ENCODE measurements around the gene NDUFAF2. TPM values are rescaled to one million over a fixed set of nuclear protein-coding genes. Genes with fewer than 3 reads are reported as not detected.

The NDUFAF2 gene
- polyA plus RNA-seq, 1 of the 3 experiments (the other 2 are of a cell fraction) = 33.4 TPM

- CTCF ChIA-PET = no interaction called here
- Histone ChIP-seq H2AFZ (ENCODE audit: low read depth) (no peak overlapping the region), H3K9me2 (no peaks in the 10 kb centered on the region), H3K4me1 (ENCODE audit: control insufficient read depth in 1 of 2, insufficient read depth in 2 of 2, low read depth in 1 of 2, low read length in 1 of 2) (peaks cover 0 to 10% of the 10 kb centered on the region in 2 experiments; a peak in 3 of 4 replicates), H4K20me1 (ENCODE audit: insufficient read depth) (no peaks in the 10 kb centered on the region), H3K4me3 (ENCODE audit: low read depth in 2 of 2, low read length in 1 of 2) (no peak overlapping the region), H3K27ac (ENCODE audit: low read depth in 2 of 2, low read length in 1 of 2) (no peak overlapping the region), H3K27me3 (ENCODE audit: insufficient read depth) (no peaks in the 10 kb centered on the region), H3K36me3 (replicated peaks in 1 of 2; ENCODE audit: control insufficient read depth in 1 of 2, insufficient read depth in 2 of 2, low read length in 1 of 2) (no peaks in the 10 kb centered on the region), H3F3A (replicated peaks; ENCODE audit: insufficient read depth) (no peaks in the 10 kb centered on the region), H3K9ac (no peak overlapping the region), H3K9me3 (no peaks in the 10 kb centered on the region), H3K79me2 (ENCODE audit: insufficient read depth) (peaks cover 74% of the 10 kb centered on the region), H3K4me2 (no peak overlapping the region)
- 96% methylated on average over 1 of the region's 1 CpG for WGBS (ENCODE audit: low lambda C conversion rate)
- DNase-seq = no peak
- POLR2A ChIA-PET = no interaction called here
- no peak for TF ChIP-seq USF2 (IDR thresholded peaks at IDR 0.05; ENCODE audit: borderline replicate concordance, low read depth, low read length)
- TF ChIP-seq EP300 (IDR thresholded peaks at IDR 0.05; ENCODE audit: borderline replicate concordance in 1 of 2, low read depth in 1 of 2, low read length in 1 of 2) = no peak
- TF ChIP-seq USF1 (IDR thresholded peaks at IDR 0.05; ENCODE audit: borderline replicate concordance, low read depth) = no peak
- TF ChIP-seq FOXM1 (IDR thresholded peaks at IDR 0.05; ENCODE audit: low read depth) = no peak
- no peak for TF ChIP-seq TAF1 (IDR thresholded peaks at IDR 0.05; ENCODE audit: borderline replicate concordance, low read depth, low read length)
- no peak for TF ChIP-seq RXRA (IDR thresholded peaks at IDR 0.05; ENCODE audit: borderline replicate concordance, low read depth)
- no peak for TF ChIP-seq TCF12 (IDR thresholded peaks at IDR 0.05)
- TF ChIP-seq MAX (IDR thresholded peaks at IDR 0.05; ENCODE audit: low read depth) = no peak
- TF ChIP-seq MXI1 (IDR thresholded peaks at IDR 0.05; ENCODE audit: low read depth, low read length) = no peak
- TF ChIP-seq ZBTB33 (IDR thresholded peaks at IDR 0.05; ENCODE audit: borderline replicate concordance, low read depth) = no peak
- TF ChIP-seq FOXJ3 (CRISPR knock-in tag; IDR thresholded peaks at IDR 0.05) = no peak
Measured at GRCh38 chr5:60948738-60949137, 3.7 kb downstream of the NDUFAF2 start.

GRCh38 chr5:60955239-60955638 is 10.2 kb downstream of the NDUFAF2 start:
- peaks cover 74% of the 10 kb centered on the region; the same call in 1 of the 2 replicates for H3K79me2 ChIP-seq (ENCODE audit: insufficient read depth)
- H3K27ac ChIP-seq (ENCODE audit: low read depth in 2 of 2, low read length in 1 of 2) = no peak overlapping the region
- H3K4me1 ChIP-seq (ENCODE audit: control insufficient read depth in 1 of 2, insufficient read depth in 2 of 2, low read depth in 1 of 2, low read length in 1 of 2) = peaks cover 6 to 7% of the 10 kb centered on the region in 2 experiments; a peak in 3 of 4 replicates
- no peak for TF ChIP-seq MAX (IDR thresholded peaks at IDR 0.05; ENCODE audit: low read depth)
- TF ChIP-seq RCOR1 (IDR thresholded peaks at IDR 0.05; ENCODE audit: low read length) = no peak
- TF ChIP-seq YY1 (IDR thresholded peaks at IDR 0.05; ENCODE audit: low read depth) = no peak
- no peak for TF ChIP-seq CHD2 (IDR thresholded peaks at IDR 0.05; ENCODE audit: low read length, partially characterized antibody)
- TF ChIP-seq RFX5 (IDR thresholded peaks at IDR 0.05; ENCODE audit: low read length) = no peak
- TF ChIP-seq FOXM1 (IDR thresholded peaks at IDR 0.05; ENCODE audit: low read depth) = no peak
- TF ChIP-seq GATA2 (CRISPR knock-in tag; IDR thresholded peaks at IDR 0.05) = no peak
- TF ChIP-seq FOXJ3 (CRISPR knock-in tag; IDR thresholded peaks at IDR 0.05) = no peak
- no peak for TF ChIP-seq NRF1 (IDR thresholded peaks at IDR 0.05; ENCODE audit: low read depth, low read length)
- no peak for TF ChIP-seq SMC3 (IDR thresholded peaks at IDR 0.05; ENCODE audit: low read depth, low read length)
- no peak for TF ChIP-seq GABPA (IDR thresholded peaks at IDR 0.05; ENCODE audit: low read depth)
- no peak for TF ChIP-seq ELF1 (IDR thresholded peaks at IDR 0.05)
- TF ChIP-seq RAD21 (IDR thresholded peaks at IDR 0.05; ENCODE audit: low read length) = no peak
- TF ChIP-seq SIN3A (IDR thresholded peaks at IDR 0.05; ENCODE audit: borderline replicate concordance, low read depth, low read length) = no peak
- TF ChIP-seq POLR2AphosphoS5 (IDR thresholded peaks at IDR 0.05; ENCODE audit: low read depth, low read length) = no peak
- TF ChIP-seq USF1 (IDR thresholded peaks at IDR 0.05; ENCODE audit: borderline replicate concordance, low read depth) = no peak
- TF ChIP-seq TAF1 (IDR thresholded peaks at IDR 0.05; ENCODE audit: borderline replicate concordance, low read depth, low read length) = no peak
- TF ChIP-seq MXI1 (IDR thresholded peaks at IDR 0.05; ENCODE audit: low read depth, low read length) = no peak
- TF ChIP-seq TCF12 (IDR thresholded peaks at IDR 0.05) = no peak
- no peaks in the 10 kb centered on the region for H3F3A ChIP-seq (replicated peaks; ENCODE audit: insufficient read depth)
- no peaks in the 10 kb centered on the region for H3K36me3 ChIP-seq (replicated peaks in 1 of 2; ENCODE audit: control insufficient read depth in 1 of 2, insufficient read depth in 2 of 2, low read length in 1 of 2)
- H3K9ac ChIP-seq = no peak overlapping the region
- ChIA-PET POLR2A (no interaction called here), CTCF (no interaction called here)
- DNase-seq = no peak
- no peak overlapping the region for H3K4me2 ChIP-seq
- H3K9me3 ChIP-seq = 0 out of 2 replicates have a peak, but pooled peaks cover 3% of the 10 kb centered on the region
- no peaks in the 10 kb centered on the region for H4K20me1 ChIP-seq (ENCODE audit: insufficient read depth)
- no peaks in the 10 kb centered on the region for H3K27me3 ChIP-seq (ENCODE audit: insufficient read depth)
- no peak overlapping the region for H2AFZ ChIP-seq (ENCODE audit: low read depth)
- WGBS (ENCODE audit: low lambda C conversion rate) = 95% methylated on average over 3 of the region's 3 CpGs
- H3K9me2 ChIP-seq = no peaks in the 10 kb centered on the region
- H3K4me3 ChIP-seq (ENCODE audit: low read depth in 2 of 2, low read length in 1 of 2) = no peak overlapping the region

All from SK-N-SH (cell line).